GM12878 (cell line): Measurements from ENCODE around the gene IL1RAP. TPM values are rescaled to one million over a fixed set of nuclear protein-coding genes. Genes with fewer than 3 reads are reported as not detected.

ENCODE experiments used
- ATAC-seq: fragments of 200-7000 bp; cut with Tn5 transposase; 3 replicates; pipeline ENCODE4 v1.9.1; 2020; ENCODE audit warnings: mild to moderate bottlenecking, moderate library complexity
- BruUV-seq: library from RNA; stranded (reverse); fragments of 400-500 nt; replicated peaks from 2 replicates; lab custom pipeline; 2021; lab: Mats Ljungman, UMichigan
- CTCF ChIA-PET: fragments of 300-600 bp; sonication (Branson Sonifier 250); formaldehyde crosslinking; extraction: SDS; loops from one replicate; lab custom pipeline; 2021; ENCODE audit warnings: inconsistent platforms; lab: Yijun Ruan, JAX
- POLR2A ChIA-PET: fragments of 350-600 bp; formaldehyde crosslinking; extraction: SDS; loops from one replicate; lab custom pipeline; 2021; ENCODE audit warnings: inconsistent platforms; lab: Charles Lee
- RAD21 ChIA-PET: fragments of 300-600 bp; sonication (Branson Sonifier 250); formaldehyde crosslinking; loops from one replicate; lab custom pipeline; 2023; ENCODE audit warnings: antibody characterized with exemption; ENCODE audit not compliant: unreplicated experiment; lab: Charles Lee
- SMC1A ChIA-PET: fragments of 300-600 bp; sonication (Branson Sonifier 250); formaldehyde crosslinking; loops from one replicate; lab custom pipeline; 2023; ENCODE audit not compliant: unreplicated experiment, uncharacterized antibody; lab: Charles Lee
- DNase-seq: peaks from one replicate; pipeline ENCODE4 v3.0.0-alpha.2; 2011; ENCODE audit warnings: low read depth, low spot score
- FAIRE-seq: peaks from 3 replicates; lab custom pipeline; 2011; peaks lifted over from hg19 to GRCh38; lab: Jason Lieb, UNC
- H2AFZ ChIP-seq: 2 replicates; pipeline ENCODE4 v1.6.0; 2011; ENCODE audit warnings: low read depth, low read length, control low read depth; ENCODE audit not compliant: control insufficient read depth
- H3K27ac ChIP-seq: 2 replicates; pipeline ENCODE4 v1.5.1; 2011; ENCODE audit warnings: control low read depth; ENCODE audit not compliant: control insufficient read depth, insufficient read depth
- H3K27me3 ChIP-seq, 2 experiments: replicated peaks in 1 of 2; 2 replicates each; pipeline versions ENCODE4 v1.6.0 to v1.6.1; 2011; ENCODE audit warnings: low read length in 1 of 2; ENCODE audit not compliant: control insufficient read depth in 2 of 2, insufficient read depth in 2 of 2
- H3K36me3 ChIP-seq, 2 experiments: 2 replicates each; pipeline ENCODE4 v1.5.1; 2011; ENCODE audit warnings: low read length in 1 of 2; ENCODE audit not compliant: control insufficient read depth in 2 of 2, insufficient read depth in 2 of 2
- H3K4me1 ChIP-seq: 2 replicates; pipeline ENCODE4 v1.6.1; 2011; ENCODE audit warnings: mild to moderate bottlenecking, low read length, moderate library complexity, mixed read lengths; ENCODE audit not compliant: control insufficient read depth, insufficient read depth
- H3K4me2 ChIP-seq: 2 replicates; pipeline ENCODE4 v1.6.0; 2011; ENCODE audit warnings: control low read depth; ENCODE audit not compliant: control insufficient read depth, insufficient read depth
- H3K4me3 ChIP-seq: fragments of 200-600 bp; sonication (generic); 2 replicates; pipeline ENCODE4 v1.5.1; 2016
- H3K79me2 ChIP-seq: 2 replicates; pipeline ENCODE4 v1.6.0; 2011; ENCODE audit warnings: low read length; ENCODE audit not compliant: control insufficient read depth, insufficient read depth
- H3K9ac ChIP-seq: 2 replicates; pipeline ENCODE4 v1.8.0; 2011; ENCODE audit warnings: low read length, control low read depth, mixed read lengths; ENCODE audit not compliant: control insufficient read depth, insufficient read depth
- H3K9me3 ChIP-seq: replicated peaks from 3 replicates; pipeline ENCODE4 v1.5.1; 2011; ENCODE audit warnings: mild to moderate bottlenecking, low read length; ENCODE audit not compliant: control insufficient read depth, insufficient read depth
- H4K20me1 ChIP-seq: 2 replicates; pipeline ENCODE4 v1.6.0; 2011; ENCODE audit not compliant: control insufficient read depth, insufficient read depth
- CREM ChIP-seq: IDR thresholded peaks from 2 replicates; pipeline ENCODE4 v1.6.1; 2014; ENCODE audit warnings: antibody characterized with exemption, low read depth
- EZH2 ChIP-seq: IDR thresholded peaks from 2 replicates; pipeline ENCODE4 v1.6.1; 2012; ENCODE audit warnings: low read depth, mild to moderate bottlenecking, control low read depth, inconsistent platforms, low read length, borderline replicate concordance; ENCODE audit not compliant: control insufficient read depth
- FOS ChIP-seq: IDR thresholded peaks from 3 replicates; pipeline ENCODE4 v1.6.1; 2011; ENCODE audit warnings: borderline replicate concordance; ENCODE audit not compliant: insufficient read length; ENCODE audit errors: extremely low read depth
- FOXK2 ChIP-seq: fragments of 450-650 bp; IDR thresholded peaks from 2 replicates; pipeline ENCODE4 v1.6.1; 2017; ENCODE audit warnings: mild to moderate bottlenecking, moderate library complexity
- HCFC1 ChIP-seq: fragments of 150-350 bp; IDR thresholded peaks from 2 replicates; pipeline ENCODE4 v1.6.1; 2014; ENCODE audit warnings: low read length
- HDAC6 ChIP-seq: fragments of 200-600 bp; sonication (generic); IDR thresholded peaks from one replicate; pipeline ENCODE4 v1.8.0; 2017; ENCODE audit warnings: antibody characterized with exemption; ENCODE audit not compliant: unreplicated experiment
- KLF5 ChIP-seq: fragments of 450-650 bp; IDR thresholded peaks from 2 replicates; pipeline ENCODE4 v1.6.1; 2014; ENCODE audit warnings: mild to moderate bottlenecking; ENCODE audit not compliant: partially characterized antibody
- LARP7 ChIP-seq: fragments of 450-650 bp; IDR thresholded peaks from 2 replicates; pipeline ENCODE4 v1.6.1; 2017; ENCODE audit warnings: mild to moderate bottlenecking
- MEF2B ChIP-seq: fragments of 450-650 bp; IDR thresholded peaks from 2 replicates; pipeline ENCODE4 v1.6.1; 2018; ENCODE audit warnings: mild to moderate bottlenecking, moderate library complexity; ENCODE audit not compliant: partially characterized antibody, poor library complexity, severe bottlenecking
- RBBP5 ChIP-seq: fragments of 200-600 bp; sonication (generic); conservative IDR thresholded peaks from 2 replicates; pipeline ENCODE4 v1.6.1; 2016
- RCOR1 ChIP-seq: conservative IDR thresholded peaks from 2 replicates; pipeline ENCODE4 v1.6.1; 2012; ENCODE audit warnings: low read depth, low read length, improper control_type of control experiment
- SREBF1 ChIP-seq: IDR thresholded peaks from 2 replicates; pipeline ENCODE4 v1.6.1; 2012; ENCODE audit warnings: mild to moderate bottlenecking, low read length
- SREBF2 ChIP-seq: IDR thresholded peaks from 2 replicates; pipeline ENCODE4 v1.6.1; 2012; ENCODE audit warnings: mild to moderate bottlenecking, low read length
- TAF1 ChIP-seq: IDR thresholded peaks from 2 replicates; pipeline ENCODE4 v1.6.1; 2011; ENCODE audit warnings: mild to moderate bottlenecking, low read depth, low read length, borderline replicate concordance
- YY1 ChIP-seq: IDR thresholded peaks from 2 replicates; pipeline ENCODE4 v1.6.1; 2011; ENCODE audit warnings: low read depth, mild to moderate bottlenecking, low read length
- in situ Hi-C: fragments of 300-500 bp; cut with MboI; formaldehyde crosslinking; loops from 9 replicates; pipeline ENCODE4 v1.14.3; 2018; ENCODE audit warnings: mixed read lengths
- intact Hi-C: fragments of 100-400 bp; cut with micrococcal nuclease; formaldehyde crosslinking; loops from one replicate; pipeline ENCODE4 v1.14.2; 2022; ENCODE audit not compliant: unreplicated experiment
- polyA plus RNA-seq, 11 experiments: library from polyadenylated mRNA; depleted of rRNA in 4 of 11; unstranded in 6 of 11; stranded (reverse) in 5 of 11; fragments of >200 nt; fragmentation: Nextera tagmentation in 4 of 11; fragmentation: Illumina TruSeq in 1 of 11; extraction: Ambion mirVana in 4 of 11; extraction: Trizol in 1 of 11; gene quantifications; 1 replicate in 1 of 11; 2 replicates in 10 of 11; pipeline versions ENCODE4 v1.2.1 to v1.2.3, GENCODE V29; 2011 to 2016; ENCODE audit warnings: inconsistent platforms in 2 of 11, missing spikeins in 2 of 11, low read depth in 1 of 11
- total RNA-seq, 4 experiments: library from RNA; depleted of rRNA in 3 of 4; stranded (reverse); fragments of >200 nt in 3 of 4; fragmentation: Illumina TruSeq in 1 of 4; extraction: Trizol in 1 of 4; gene quantifications; 2 replicates each; pipeline versions ENCODE4 v1.2.1 to v1.2.3, GENCODE V29; 2013 to 2021
- TF ChIP-seq, protein P1 (sequence below): fragments of 150-350 bp; IDR thresholded peaks from 2 replicates; pipeline ENCODE4 v1.6.1; 2014; ENCODE audit warnings: mild to moderate bottlenecking, low read depth, low read length
- TF ChIP-seq, protein P2 (sequence below): fragments of 450-650 bp; formaldehyde crosslinking; IDR thresholded peaks from 2 replicates; pipeline ENCODE4 v1.4.0; 2022; ENCODE audit warnings: mild to moderate bottlenecking, moderate library complexity
- TF ChIP-seq, protein P3 (sequence below): fragments of 450-650 bp; IDR thresholded peaks from 2 replicates; pipeline ENCODE4 v1.6.1; 2017; ENCODE audit warnings: antibody characterized with exemption, mild to moderate bottlenecking, moderate library complexity

Gene IL1RAP
- total and polyA plus RNA-seq, 10 of the 15 experiments (the other 5 are each of a cell fraction or from before 2014, with no cell fraction given): 0.17 to 1.0 (median 0.44) TPM; not detected in 1

DNA sequence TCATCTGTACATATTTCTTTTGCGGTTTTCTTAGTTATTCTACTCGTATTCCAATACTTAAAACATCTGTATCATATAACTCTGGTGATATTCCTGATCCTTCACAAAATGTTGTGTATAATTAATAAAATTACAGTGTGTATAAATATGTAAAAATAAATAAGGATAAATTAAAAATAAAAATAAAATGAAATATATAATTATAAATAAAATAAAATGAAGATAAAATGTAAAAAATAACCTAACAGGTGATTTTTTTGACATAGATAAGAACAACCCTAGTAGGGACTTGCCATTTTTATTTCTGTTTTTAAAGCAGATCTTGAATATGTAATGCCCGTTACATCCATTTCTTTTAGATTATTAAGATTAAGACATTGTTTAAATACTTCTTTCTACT is 25.6 kb downstream of the IL1RAP start (continued):
- TF ChIP-seq MEF2B: no peak

DNA sequence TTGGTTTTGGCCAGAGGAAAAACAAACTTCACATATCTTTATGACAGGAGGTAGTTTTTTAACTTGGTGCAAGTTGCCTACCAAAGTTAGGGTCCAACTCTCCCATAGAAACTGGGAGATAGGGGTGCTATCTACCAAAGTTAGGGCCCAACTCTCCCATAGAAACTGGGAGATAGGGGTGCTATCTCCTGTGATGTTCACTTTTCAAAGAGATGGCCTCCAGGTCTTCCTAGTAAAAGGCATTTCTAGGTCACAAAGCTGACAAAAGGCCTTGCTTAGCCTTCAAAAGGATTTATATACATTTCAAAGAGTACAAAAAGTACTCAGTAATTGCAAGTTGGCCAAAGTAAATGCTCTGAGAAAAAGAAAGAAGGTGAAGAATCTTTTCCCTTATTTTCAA is 27.1 kb downstream of the IL1RAP start:
- Histone ChIP-seq H3K36me3 (no peaks in the 10 kb centered on the region), H3K27ac (no peak overlapping the region), H3K9me3 (no peaks in the 10 kb centered on the region), H2AFZ (no peak overlapping the region), H3K9ac (no peak overlapping the region), H3K4me2 (no peak overlapping the region), H3K79me2 (no peaks in the 10 kb centered on the region), H3K4me3 (no peak overlapping the region), H4K20me1 (no peaks in the 10 kb centered on the region), H3K27me3 (no peaks in the 10 kb centered on the region), H3K4me1 (no peaks in the 10 kb centered on the region)
- BruUV-seq: no TSS peak
- intact Hi-C loops: no loop called here
- ATAC-seq (no peak), FAIRE-seq (no peak), DNase-seq (no peak)
- TF ChIP-seq RCOR1 (no peak), EZH2 (no peak), KLF5 (no peak), HDAC6 (no peak), FOXK2 (no peak), RBBP5 (no peak), SREBF2 (no peak), CREM (no peak), TAF1 (no peak), SREBF1 (no peak), HCFC1 (no peak), YY1 (no peak), FOS (no peak), LARP7 (no peak)
- TF ChIP-seq, protein P1, sequence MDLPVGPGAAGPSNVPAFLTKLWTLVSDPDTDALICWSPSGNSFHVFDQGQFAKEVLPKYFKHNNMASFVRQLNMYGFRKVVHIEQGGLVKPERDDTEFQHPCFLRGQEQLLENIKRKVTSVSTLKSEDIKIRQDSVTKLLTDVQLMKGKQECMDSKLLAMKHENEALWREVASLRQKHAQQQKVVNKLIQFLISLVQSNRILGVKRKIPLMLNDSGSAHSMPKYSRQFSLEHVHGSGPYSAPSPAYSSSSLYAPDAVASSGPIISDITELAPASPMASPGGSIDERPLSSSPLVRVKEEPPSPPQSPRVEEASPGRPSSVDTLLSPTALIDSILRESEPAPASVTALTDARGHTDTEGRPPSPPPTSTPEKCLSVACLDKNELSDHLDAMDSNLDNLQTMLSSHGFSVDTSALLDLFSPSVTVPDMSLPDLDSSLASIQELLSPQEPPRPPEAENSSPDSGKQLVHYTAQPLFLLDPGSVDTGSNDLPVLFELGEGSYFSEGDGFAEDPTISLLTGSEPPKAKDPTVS: no peak
- TF ChIP-seq, protein P2, sequence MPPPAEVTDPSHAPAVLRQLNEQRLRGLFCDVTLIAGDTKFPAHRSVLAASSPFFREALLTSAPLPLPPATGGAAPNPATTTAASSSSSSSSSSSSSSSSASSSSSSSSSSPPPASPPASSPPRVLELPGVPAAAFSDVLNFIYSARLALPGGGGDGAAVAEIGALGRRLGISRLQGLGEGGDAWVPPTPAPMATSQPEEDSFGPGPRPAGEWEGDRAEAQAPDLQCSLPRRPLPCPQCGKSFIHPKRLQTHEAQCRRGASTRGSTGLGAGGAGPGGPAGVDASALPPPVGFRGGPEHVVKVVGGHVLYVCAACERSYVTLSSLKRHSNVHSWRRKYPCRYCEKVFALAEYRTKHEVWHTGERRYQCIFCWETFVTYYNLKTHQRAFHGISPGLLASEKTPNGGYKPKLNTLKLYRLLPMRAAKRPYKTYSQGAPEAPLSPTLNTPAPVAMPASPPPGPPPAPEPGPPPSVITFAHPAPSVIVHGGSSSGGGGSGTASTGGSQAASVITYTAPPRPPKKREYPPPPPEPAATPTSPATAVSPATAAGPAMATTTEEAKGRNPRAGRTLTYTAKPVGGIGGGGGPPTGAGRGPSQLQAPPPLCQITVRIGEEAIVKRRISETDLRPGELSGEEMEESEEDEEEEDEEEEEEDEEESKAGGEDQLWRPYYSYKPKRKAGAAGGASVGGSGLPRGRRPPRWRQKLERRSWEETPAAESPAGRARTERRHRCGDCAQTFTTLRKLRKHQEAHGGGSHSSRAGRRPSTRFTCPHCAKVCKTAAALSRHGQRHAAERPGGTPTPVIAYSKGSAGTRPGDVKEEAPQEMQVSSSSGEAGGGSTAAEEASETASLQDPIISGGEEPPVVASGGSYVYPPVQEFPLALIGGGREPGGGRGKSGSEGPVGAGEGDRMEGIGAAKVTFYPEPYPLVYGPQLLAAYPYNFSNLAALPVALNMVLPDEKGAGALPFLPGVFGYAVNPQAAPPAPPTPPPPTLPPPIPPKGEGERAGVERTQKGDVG (CRISPR knock-in tag): no peak
- TF ChIP-seq, protein P3, sequence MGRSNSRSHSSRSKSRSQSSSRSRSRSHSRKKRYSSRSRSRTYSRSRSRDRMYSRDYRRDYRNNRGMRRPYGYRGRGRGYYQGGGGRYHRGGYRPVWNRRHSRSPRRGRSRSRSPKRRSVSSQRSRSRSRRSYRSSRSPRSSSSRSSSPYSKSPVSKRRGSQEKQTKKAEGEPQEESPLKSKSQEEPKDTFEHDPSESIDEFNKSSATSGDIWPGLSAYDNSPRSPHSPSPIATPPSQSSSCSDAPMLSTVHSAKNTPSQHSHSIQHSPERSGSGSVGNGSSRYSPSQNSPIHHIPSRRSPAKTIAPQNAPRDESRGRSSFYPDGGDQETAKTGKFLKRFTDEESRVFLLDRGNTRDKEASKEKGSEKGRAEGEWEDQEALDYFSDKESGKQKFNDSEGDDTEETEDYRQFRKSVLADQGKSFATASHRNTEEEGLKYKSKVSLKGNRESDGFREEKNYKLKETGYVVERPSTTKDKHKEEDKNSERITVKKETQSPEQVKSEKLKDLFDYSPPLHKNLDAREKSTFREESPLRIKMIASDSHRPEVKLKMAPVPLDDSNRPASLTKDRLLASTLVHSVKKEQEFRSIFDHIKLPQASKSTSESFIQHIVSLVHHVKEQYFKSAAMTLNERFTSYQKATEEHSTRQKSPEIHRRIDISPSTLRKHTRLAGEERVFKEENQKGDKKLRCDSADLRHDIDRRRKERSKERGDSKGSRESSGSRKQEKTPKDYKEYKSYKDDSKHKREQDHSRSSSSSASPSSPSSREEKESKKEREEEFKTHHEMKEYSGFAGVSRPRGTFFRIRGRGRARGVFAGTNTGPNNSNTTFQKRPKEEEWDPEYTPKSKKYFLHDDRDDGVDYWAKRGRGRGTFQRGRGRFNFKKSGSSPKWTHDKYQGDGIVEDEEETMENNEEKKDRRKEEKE: no peak
- ChIA-PET POLR2A (no interaction called here), SMC1A (interaction anchor here (1.2 kb wide), 1 partner anchor 34 kb away, joined by 3 read pairs; no protein-coding TSS in a partner anchor), RAD21 (no interaction called here), CTCF (no interaction called here)
- in situ Hi-C loops: no loop called here
